GM12878 (cell line): Measurements from ENCODE around the gene PTCD1.

Experiments used
- CBX5 ChIP-seq: sonication (generic); IDR thresholded peaks from 2 replicates; pipeline ENCODE4 v1.6.1; 2016; ENCODE audit warnings: low read depth, moderate library complexity, mild to moderate bottlenecking, inconsistent platforms
- CEBPB ChIP-seq, 2 experiments: fragments of 150-350 bp in 1 of 2; IDR thresholded peaks; 2 replicates each; pipeline ENCODE4 v1.6.1; 2012 to 2014; ENCODE audit warnings: low read depth in 2 of 2, low read length in 2 of 2, borderline replicate concordance in 1 of 2, inconsistent platforms in 1 of 2
- CTCF ChIP-seq, 3 experiments: IDR thresholded peaks in 2 of 3; conservative IDR thresholded peaks in 1 of 3; 2 replicates each; pipeline ENCODE4 v1.5.1; 2011; ENCODE audit warnings: low read depth in 3 of 3, low read length in 3 of 3, mild to moderate bottlenecking in 3 of 3, control low read depth in 2 of 3, moderate library complexity in 2 of 3, inconsistent platforms in 1 of 3, mixed read lengths in 1 of 3; ENCODE audit not compliant: control insufficient read depth in 2 of 3, insufficient read depth in 1 of 3; ENCODE audit errors: extremely low read depth in 1 of 3
- GABPA ChIP-seq: IDR thresholded peaks from 2 replicates; pipeline ENCODE4 v1.6.1; 2014; ENCODE audit warnings: antibody characterized with exemption, low read depth, mild to moderate bottlenecking, inconsistent platforms
- HDGF ChIP-seq: fragments of 450-650 bp; IDR thresholded peaks from 2 replicates; pipeline ENCODE4 v1.6.1; 2016; ENCODE audit warnings: antibody characterized with exemption
- NR2F1 ChIP-seq: fragments of 450-650 bp; conservative IDR thresholded peaks from 2 replicates; pipeline ENCODE4 v1.6.1; 2017; ENCODE audit warnings: mild to moderate bottlenecking
- RCOR1 ChIP-seq: conservative IDR thresholded peaks from 2 replicates; pipeline ENCODE4 v1.6.1; 2012; ENCODE audit warnings: low read depth, low read length, improper control_type of control experiment
- RELA ChIP-seq: fragments of 450-650 bp; IDR thresholded peaks from 2 replicates; pipeline ENCODE4 v1.8.0; 2014; ENCODE audit warnings: borderline replicate concordance; ENCODE audit not compliant: partially characterized antibody
- REST ChIP-seq: IDR thresholded peaks from 2 replicates; pipeline ENCODE4 v1.6.1; 2012; ENCODE audit warnings: mild to moderate bottlenecking, low read depth, low read length
- SIX5 ChIP-seq: IDR thresholded peaks from 2 replicates; pipeline ENCODE4 v1.6.1; 2011; ENCODE audit warnings: mild to moderate bottlenecking, low read depth, low read length, moderate library complexity; ENCODE audit not compliant: severe bottlenecking
- SPI1 ChIP-seq: IDR thresholded peaks from 2 replicates; pipeline ENCODE4 v1.6.1; 2011; ENCODE audit warnings: low read depth, mild to moderate bottlenecking, low read length, moderate library complexity, borderline replicate concordance; ENCODE audit not compliant: insufficient read depth

GRCh38 chr7:99409806-99410205 is 28.8 kb downstream of the PTCD1 start:
- TF ChIP-seq GABPA (no peak), CEBPB (IDR thresholded peaks at IDR 0.05; ENCODE audit: borderline replicate concordance in 1 of 2, low read depth in 2 of 2, low read length in 2 of 2) (no peak), CTCF (IDR thresholded peaks at IDR 0.05 in 2 of 3, conservative IDR thresholded peaks at IDR 0.05 in 1 of 3; ENCODE audit: control insufficient read depth in 2 of 3, extremely low read depth in 1 of 3, insufficient read depth in 1 of 3, low read depth in 3 of 3, low read length in 3 of 3) (no peak), CBX5 (no peak), NR2F1 (no peak), RCOR1 (no peak), HDGF (no peak), REST (no peak), SPI1 (no peak), SIX5 (no peak), RELA (no peak)
